ENCODE measurements around the gene ZFP36L1.

GRCh38 chr14:68756000-68756481, 36.8 kb downstream of the ZFP36L1 start:
- TF ChIP-seq CTCF (IDR thresholded peaks at IDR 0.05; ENCODE audit: low read depth, low read length, poor library complexity, severe bottlenecking) (no peak), EZH2phosphoT487 (IDR thresholded peaks at IDR 0.05; ENCODE audit: borderline replicate concordance, low read length) (no peak)

Data from DOHH2 (cell line).